Measurements from ENCODE around the gene IFIT5.

DNA sequence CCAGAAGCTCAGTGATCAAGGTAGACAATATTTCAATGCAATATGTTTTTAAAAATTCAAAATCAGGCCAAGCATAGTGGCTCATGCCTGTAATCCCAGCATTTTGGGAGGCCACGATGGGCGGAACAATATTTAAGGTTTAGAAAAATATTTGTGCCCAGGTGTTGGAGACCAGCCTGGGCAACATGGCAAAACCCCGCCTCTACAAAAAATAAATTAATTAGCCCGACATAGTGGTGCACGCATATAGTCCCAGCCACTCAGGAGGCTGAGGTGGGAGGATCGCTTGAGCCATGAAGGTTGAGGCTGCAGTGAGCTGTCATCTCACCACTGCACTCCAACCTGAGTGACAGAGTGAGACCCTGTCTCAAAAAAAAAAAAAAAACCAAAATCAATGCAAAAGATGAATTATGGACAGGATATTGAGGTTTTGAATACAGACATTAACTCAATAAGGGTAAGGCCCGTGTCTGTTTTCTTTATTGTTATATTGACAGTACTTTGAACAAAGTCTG is 913 bp upstream of the IFIT5 start:
- TF ChIP-seq EZH2 (IDR thresholded peaks at IDR 0.05; ENCODE audit: insufficient read depth, poor library complexity, severe bottlenecking), result no peak
- no peak for TF ChIP-seq EZH2phosphoT487 (IDR thresholded peaks at IDR 0.05; ENCODE audit: insufficient read depth, low read depth)

Measured in GM23248 (cell line).